ENCODE results near the gene RAB32.

DNA sequence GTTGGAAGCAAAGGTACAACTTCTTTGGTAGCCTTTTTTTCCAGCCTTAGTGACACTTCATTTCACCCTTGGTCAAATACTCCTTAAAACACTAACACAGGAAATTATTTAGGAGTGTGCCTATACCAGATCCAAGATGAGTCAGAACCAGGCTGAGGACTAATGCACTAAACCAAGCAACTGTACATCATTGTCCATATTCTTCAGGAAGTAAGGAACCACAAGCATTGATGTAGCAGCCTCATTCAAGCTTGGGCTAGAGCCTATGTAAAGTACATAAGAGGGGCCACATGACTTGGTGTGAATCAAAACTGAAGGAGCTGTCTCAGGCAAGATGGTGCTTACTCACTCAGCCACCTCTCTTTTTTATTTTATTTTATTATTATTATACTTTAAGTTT lies 34.4 kb downstream of the RAB32 start:
- TF ChIP-seq, protein P1, sequence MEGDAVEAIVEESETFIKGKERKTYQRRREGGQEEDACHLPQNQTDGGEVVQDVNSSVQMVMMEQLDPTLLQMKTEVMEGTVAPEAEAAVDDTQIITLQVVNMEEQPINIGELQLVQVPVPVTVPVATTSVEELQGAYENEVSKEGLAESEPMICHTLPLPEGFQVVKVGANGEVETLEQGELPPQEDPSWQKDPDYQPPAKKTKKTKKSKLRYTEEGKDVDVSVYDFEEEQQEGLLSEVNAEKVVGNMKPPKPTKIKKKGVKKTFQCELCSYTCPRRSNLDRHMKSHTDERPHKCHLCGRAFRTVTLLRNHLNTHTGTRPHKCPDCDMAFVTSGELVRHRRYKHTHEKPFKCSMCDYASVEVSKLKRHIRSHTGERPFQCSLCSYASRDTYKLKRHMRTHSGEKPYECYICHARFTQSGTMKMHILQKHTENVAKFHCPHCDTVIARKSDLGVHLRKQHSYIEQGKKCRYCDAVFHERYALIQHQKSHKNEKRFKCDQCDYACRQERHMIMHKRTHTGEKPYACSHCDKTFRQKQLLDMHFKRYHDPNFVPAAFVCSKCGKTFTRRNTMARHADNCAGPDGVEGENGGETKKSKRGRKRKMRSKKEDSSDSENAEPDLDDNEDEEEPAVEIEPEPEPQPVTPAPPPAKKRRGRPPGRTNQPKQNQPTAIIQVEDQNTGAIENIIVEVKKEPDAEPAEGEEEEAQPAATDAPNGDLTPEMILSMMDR (conservative IDR thresholded peaks at IDR 0.05), result no peak
- TF ChIP-seq EZH2 (IDR thresholded peaks at IDR 0.05; ENCODE audit: low read depth), result no peak

All from PC-9 (cell line).